Loucy (cell line): ENCODE results near the gene CEMIP2.

Source experiments
- H2AFZ ChIP-seq: fragments of 200-600 bp; sonication (generic); 2 replicates; pipeline ENCODE4 v1.6.0; 2016; ENCODE audit warnings: antibody characterized with exemption, mild to moderate bottlenecking, low read length, moderate library complexity
- H3F3A ChIP-seq: fragments of 200-600 bp; 2 replicates; pipeline ENCODE4 v1.6.0; 2016; ENCODE audit warnings: antibody characterized with exemption, low read depth, mild to moderate bottlenecking
- H3K27me3 ChIP-seq: fragments of 200-600 bp; sonication (generic); 2 replicates; pipeline ENCODE4 v1.6.1; 2014; ENCODE audit warnings: low read length, mild to moderate bottlenecking; ENCODE audit not compliant: insufficient read depth, poor library complexity, severe bottlenecking
- H3K36me3 ChIP-seq: fragments of 200-600 bp; sonication (generic); 2 replicates; pipeline ENCODE4 v1.6.1; 2016; ENCODE audit warnings: low read length; ENCODE audit not compliant: insufficient read depth
- H3K4me1 ChIP-seq: fragments of 200-600 bp; sonication (generic); 2 replicates; pipeline ENCODE4 v1.5.1; 2014; ENCODE audit warnings: low read length, mild to moderate bottlenecking; ENCODE audit not compliant: insufficient read depth, poor library complexity, severe bottlenecking
- H3K4me2 ChIP-seq: fragments of 200-600 bp; sonication (generic); 2 replicates; pipeline ENCODE4 v1.6.0; 2014; ENCODE audit warnings: antibody characterized with exemption, low read length, low read depth, mild to moderate bottlenecking; ENCODE audit not compliant: poor library complexity, severe bottlenecking
- H3K4me3 ChIP-seq: fragments of 200-600 bp; sonication (generic); 2 replicates; pipeline ENCODE4 v1.5.1; 2014; ENCODE audit warnings: low read length, mild to moderate bottlenecking, mixed read lengths; ENCODE audit not compliant: poor library complexity, severe bottlenecking
- H3K79me2 ChIP-seq: fragments of 200-600 bp; sonication (generic); 2 replicates; pipeline ENCODE4 v1.6.1; 2014; ENCODE audit warnings: low read length; ENCODE audit not compliant: insufficient read depth
- H3K9ac ChIP-seq: fragments of 200-600 bp; sonication (generic); 2 replicates; pipeline ENCODE4 v1.6.0; 2014; ENCODE audit warnings: mild to moderate bottlenecking, low read depth, low read length, moderate library complexity; ENCODE audit not compliant: poor library complexity, severe bottlenecking
- H3K9me2 ChIP-seq: fragments of 200-600 bp; sonication (generic); replicated peaks from 2 replicates; pipeline ENCODE4 v1.6.1; 2016; ENCODE audit warnings: low read depth, low read length, mixed read lengths
- H3K9me3 ChIP-seq: fragments of 200-600 bp; sonication (generic); 2 replicates; pipeline ENCODE4 v1.6.1; 2014; ENCODE audit warnings: mild to moderate bottlenecking, antibody characterized with exemption, low read length, low read depth; ENCODE audit not compliant: insufficient read depth
- H4K20me1 ChIP-seq: fragments of 200-600 bp; sonication (generic); 2 replicates; pipeline ENCODE4 v1.6.0; 2014; ENCODE audit warnings: antibody characterized with exemption, low read length, mild to moderate bottlenecking; ENCODE audit not compliant: insufficient read depth, poor library complexity, severe bottlenecking
- CTCF ChIP-seq: fragments of 200-600 bp; sonication (generic); conservative IDR thresholded peaks from 2 replicates; pipeline ENCODE4 v1.5.1; 2014; ENCODE audit warnings: mild to moderate bottlenecking, antibody characterized with exemption, low read length
- EZH2phosphoT487 ChIP-seq: fragments of 200-600 bp; IDR thresholded peaks from 2 replicates; pipeline ENCODE4 v1.6.1; 2018; ENCODE audit warnings: antibody characterized with exemption, mild to moderate bottlenecking, moderate library complexity, borderline replicate concordance

The CEMIP2 gene

DNA sequence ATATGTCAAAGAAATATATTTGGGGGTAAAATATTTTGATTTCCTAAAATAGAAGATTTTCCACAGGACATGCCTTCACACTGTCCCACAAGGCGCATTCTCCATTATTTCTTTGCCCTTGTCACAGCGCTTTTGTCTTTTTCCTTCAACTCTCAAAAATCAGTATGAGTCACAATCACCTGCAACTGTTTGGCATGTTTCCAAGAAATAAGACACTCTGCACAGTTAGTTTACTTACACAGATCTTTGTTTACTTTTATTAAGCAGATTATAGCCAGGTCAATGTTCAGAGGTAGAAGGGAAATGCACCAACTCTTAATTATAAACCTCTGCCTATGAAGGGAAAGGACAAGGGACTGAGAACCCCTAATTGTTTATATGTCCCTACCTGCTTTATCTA, 9.5 kb downstream of the CEMIP2 start:
- H3F3A ChIP-seq, result no peaks in the 10 kb centered on the region
- H3K9ac ChIP-seq, result no peak overlapping the region
- no peaks in the 10 kb centered on the region for H3K27me3 ChIP-seq
- H3K4me1 ChIP-seq, result peaks cover 44% of the 10 kb centered on the region
- peak overlapping the region; percentile 12 for H3K4me2 ChIP-seq
- H3K4me3 ChIP-seq, result no peak overlapping the region
- no peaks in the 10 kb centered on the region for H3K36me3 ChIP-seq
- H4K20me1 ChIP-seq, result peaks cover 5% of the 10 kb centered on the region
- H3K9me2 ChIP-seq, result no peaks in the 10 kb centered on the region
- TF ChIP-seq EZH2phosphoT487, result no peak
- no peak for TF ChIP-seq CTCF
- H3K9me3 ChIP-seq, result no peaks in the 10 kb centered on the region
- no peak overlapping the region for H2AFZ ChIP-seq
- H3K79me2 ChIP-seq, result peaks cover 77% of the 10 kb centered on the region

DNA sequence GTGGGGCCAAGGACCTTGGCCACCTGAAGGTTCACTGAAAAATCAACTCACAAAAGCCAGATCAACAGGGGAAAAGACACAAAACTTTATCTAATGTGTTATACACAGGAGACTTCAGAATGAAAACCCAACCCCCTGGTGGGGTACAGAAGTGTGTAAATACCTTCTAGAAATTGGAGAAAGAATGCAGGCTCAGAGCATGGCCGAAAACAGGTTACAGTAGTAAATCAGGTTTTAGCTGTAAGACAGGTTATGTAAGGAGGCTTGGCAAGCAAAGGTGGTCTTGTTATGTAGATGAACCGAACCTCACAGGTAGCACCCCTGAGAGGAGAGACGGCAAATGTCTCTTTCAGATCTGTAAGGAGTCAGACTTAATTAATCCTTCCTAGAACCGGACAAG, 10.0 kb downstream of the CEMIP2 start:
- Histone ChIP-seq H3F3A (no peaks in the 10 kb centered on the region), H3K27me3 (no peaks in the 10 kb centered on the region), H4K20me1 (peaks cover 3% of the 10 kb centered on the region), H3K9me3 (no peaks in the 10 kb centered on the region), H3K4me2 (no peak overlapping the region), H3K9ac (no peak overlapping the region), H2AFZ (no peak overlapping the region), H3K79me2 (peaks cover 72% of the 10 kb centered on the region), H3K4me1 (peaks cover 40% of the 10 kb centered on the region), H3K9me2 (no peaks in the 10 kb centered on the region), H3K36me3 (no peaks in the 10 kb centered on the region), H3K4me3 (no peak overlapping the region)
- TF ChIP-seq CTCF (no peak), EZH2phosphoT487 (no peak)

DNA sequence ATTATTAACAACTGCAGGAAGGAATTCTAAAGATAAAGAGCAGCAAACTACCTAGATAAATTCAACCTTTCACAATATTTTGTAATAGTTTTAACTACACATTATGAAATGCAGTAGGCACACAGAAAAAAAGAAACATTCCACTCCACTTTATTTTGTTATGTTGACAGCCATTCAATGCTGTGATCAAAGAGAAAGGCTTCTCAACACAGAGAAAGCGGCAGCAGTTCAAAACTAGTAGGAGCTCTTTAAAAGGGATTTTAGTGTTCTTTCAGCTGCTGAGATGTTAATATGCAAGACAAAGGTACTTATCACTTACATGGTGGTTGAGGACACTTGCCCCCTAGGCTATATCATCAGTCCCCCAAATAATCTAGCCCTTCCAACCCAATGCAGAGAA, 11.6 kb downstream of the CEMIP2 start:
- H3K79me2 ChIP-seq, result peaks cover 63% of the 10 kb centered on the region

More for the DNA sequence above, 11.6 kb downstream of the CEMIP2 start:
- no peak overlapping the region for H3K9ac ChIP-seq
- H3K36me3 ChIP-seq, result no peaks in the 10 kb centered on the region
- H4K20me1 ChIP-seq, result peaks cover 7% of the 10 kb centered on the region
- H3K9me2 ChIP-seq, result no peaks in the 10 kb centered on the region
- H3K9me3 ChIP-seq, result no peaks in the 10 kb centered on the region
- H2AFZ ChIP-seq, result no peak overlapping the region
- TF ChIP-seq CTCF, result no peak
- no peak for TF ChIP-seq EZH2phosphoT487
- no peak overlapping the region for H3K4me3 ChIP-seq
- no peaks in the 10 kb centered on the region for H3K27me3 ChIP-seq
- peak overlapping the region; percentile 19 for H3K4me2 ChIP-seq
- no peaks in the 10 kb centered on the region for H3F3A ChIP-seq
- peaks cover 40% of the 10 kb centered on the region for H3K4me1 ChIP-seq
